ENCODE results near the gene WFDC5.

The WFDC5 gene

DNA sequence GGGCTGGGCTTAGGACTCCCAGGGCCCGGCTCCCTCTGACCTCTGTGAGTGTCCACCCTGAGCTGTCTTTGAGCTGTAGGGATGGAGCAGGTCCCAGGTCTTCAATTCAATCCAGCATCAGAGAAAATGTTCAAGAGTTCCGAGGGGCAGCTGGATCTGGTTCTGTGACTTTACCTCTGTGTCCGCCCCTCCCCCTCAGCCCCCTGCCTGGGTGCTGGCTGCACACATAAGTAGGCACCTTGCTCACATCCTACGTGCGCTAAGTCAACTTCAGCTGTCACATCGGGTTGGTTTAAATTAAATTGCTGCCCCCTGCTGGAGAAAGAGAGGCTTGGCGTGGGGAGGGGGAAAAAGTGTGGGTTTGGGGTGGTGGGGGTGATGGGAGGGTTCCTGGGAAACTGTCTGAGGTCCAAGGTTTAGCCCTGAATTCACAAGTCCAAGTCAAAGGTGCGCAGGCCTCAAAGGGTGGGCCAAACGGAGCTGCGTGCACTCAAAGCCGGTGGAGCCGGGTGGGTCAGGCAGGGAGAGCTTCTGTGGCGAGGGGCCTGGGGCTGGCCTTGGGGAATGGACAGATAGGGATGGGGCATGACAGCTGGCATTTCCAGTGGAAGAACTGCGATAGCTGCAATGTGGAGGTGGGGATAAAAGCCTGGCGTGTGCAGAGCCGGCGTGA, 3.0 kb downstream of the WFDC5 start:
- no peaks in the 10 kb centered on the region for H3K4me1 ChIP-seq (ENCODE audit: control insufficient read depth, insufficient read depth, low read length)
- H3K27ac ChIP-seq (ENCODE audit: low read depth, low read length) = no peak overlapping the region
- H3K27me3 ChIP-seq (ENCODE audit: control insufficient read depth, insufficient read depth, low read length) = peaks cover 2% of the 10 kb centered on the region
- H3K4me3 ChIP-seq (ENCODE audit: low read length) = no peak overlapping the region
- H3K36me3 ChIP-seq (ENCODE audit: control insufficient read depth, insufficient read depth, low read length) = no peaks in the 10 kb centered on the region
- no peak overlapping the region for H3K9ac ChIP-seq (ENCODE audit: low read length)

DNA sequence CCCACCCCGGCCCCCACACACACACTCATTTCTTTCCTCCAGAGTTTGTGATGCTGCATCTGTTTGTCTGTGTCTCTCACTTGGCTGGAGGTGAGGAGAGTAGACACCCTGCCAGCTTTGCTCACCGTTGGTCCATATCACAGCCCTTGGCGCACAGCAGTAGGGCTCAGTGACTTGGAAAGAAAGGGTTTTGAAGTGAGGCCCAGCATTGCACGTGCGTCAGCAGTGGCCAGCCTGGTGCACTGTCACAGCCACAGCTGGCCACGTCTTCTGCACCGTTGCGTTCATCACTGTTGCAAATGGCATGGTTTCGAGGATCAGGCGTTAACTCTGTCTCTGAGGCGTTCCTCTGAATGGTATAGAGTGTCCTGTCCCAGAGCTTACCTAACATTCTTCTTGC, 3.7 kb downstream of the WFDC5 start:
- H3K27me3 ChIP-seq (ENCODE audit: control insufficient read depth, insufficient read depth, low read length) = peaks cover 2% of the 10 kb centered on the region
- H3K9ac ChIP-seq (ENCODE audit: low read length) = no peak overlapping the region
- H3K27ac ChIP-seq (ENCODE audit: low read depth, low read length) = no peak overlapping the region

DNA sequence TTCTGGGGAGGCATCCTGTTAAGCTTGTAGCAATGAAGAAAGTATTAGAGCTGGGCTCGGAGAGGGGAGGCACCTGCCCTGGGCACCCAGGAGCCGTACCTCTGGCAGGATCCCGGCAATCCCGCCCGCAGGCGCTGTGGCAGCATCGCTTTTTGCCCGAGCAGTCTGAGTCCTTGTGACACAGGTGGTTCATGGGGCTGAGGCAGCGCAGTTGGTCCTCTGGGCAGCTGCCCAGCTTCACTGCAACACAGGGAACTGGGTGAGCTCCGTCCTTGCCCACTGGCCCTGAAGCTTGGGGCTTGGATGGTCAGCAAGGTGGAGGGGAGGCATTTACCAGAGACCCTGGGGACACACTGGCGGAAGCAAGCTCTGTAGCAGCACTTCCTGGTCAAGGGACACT, 4.7 kb downstream of the WFDC5 start:
- no peak overlapping the region for H3K27ac ChIP-seq (ENCODE audit: low read depth, low read length)
- H3K4me1 ChIP-seq (ENCODE audit: control insufficient read depth, insufficient read depth, low read length) = no peaks in the 10 kb centered on the region
- no peak overlapping the region for H3K4me3 ChIP-seq (ENCODE audit: low read length)
- H3K36me3 ChIP-seq (ENCODE audit: control insufficient read depth, insufficient read depth, low read length) = no peaks in the 10 kb centered on the region
- H3K27me3 ChIP-seq (ENCODE audit: control insufficient read depth, insufficient read depth, low read length) = peaks cover 2% of the 10 kb centered on the region
- H3K9ac ChIP-seq (ENCODE audit: low read length) = no peak overlapping the region

More for the DNA sequence above, 3.7 kb downstream of the WFDC5 start:
- Histone ChIP-seq H3K36me3 (ENCODE audit: control insufficient read depth, insufficient read depth, low read length) (no peaks in the 10 kb centered on the region), H3K4me1 (ENCODE audit: control insufficient read depth, insufficient read depth, low read length) (no peaks in the 10 kb centered on the region), H3K4me3 (ENCODE audit: low read length) (no peak overlapping the region)

DNA sequence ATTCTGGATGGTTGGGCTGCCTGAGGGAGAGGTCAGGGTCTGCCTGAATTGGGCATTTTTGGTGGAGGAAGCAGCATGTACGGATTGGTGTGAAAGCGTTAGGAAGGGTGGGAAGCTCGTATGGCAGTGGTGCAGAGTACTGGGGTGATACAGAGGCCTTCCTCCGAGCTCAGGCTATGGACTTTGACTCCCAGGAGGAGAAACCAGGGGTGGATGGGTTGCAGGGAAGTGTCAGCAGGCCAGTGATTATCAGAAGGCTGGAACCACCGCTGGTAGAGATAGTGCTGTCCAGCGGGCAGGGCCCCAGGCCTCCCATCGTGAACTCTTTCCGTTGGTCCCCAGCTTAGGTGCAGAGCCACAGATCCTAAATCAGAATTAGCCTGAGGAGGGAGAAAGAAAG, 5.3 kb downstream of the WFDC5 start:
- no peaks in the 10 kb centered on the region for H3K4me1 ChIP-seq (ENCODE audit: control insufficient read depth, insufficient read depth, low read length)
- H3K27ac ChIP-seq (ENCODE audit: low read depth, low read length) = no peak overlapping the region
- H3K36me3 ChIP-seq (ENCODE audit: control insufficient read depth, insufficient read depth, low read length) = no peaks in the 10 kb centered on the region
- H3K9ac ChIP-seq (ENCODE audit: low read length) = no peak overlapping the region
- no peak overlapping the region for H3K4me3 ChIP-seq (ENCODE audit: low read length)
- H3K27me3 ChIP-seq (ENCODE audit: control insufficient read depth, insufficient read depth, low read length) = peaks cover 2% of the 10 kb centered on the region

DNA sequence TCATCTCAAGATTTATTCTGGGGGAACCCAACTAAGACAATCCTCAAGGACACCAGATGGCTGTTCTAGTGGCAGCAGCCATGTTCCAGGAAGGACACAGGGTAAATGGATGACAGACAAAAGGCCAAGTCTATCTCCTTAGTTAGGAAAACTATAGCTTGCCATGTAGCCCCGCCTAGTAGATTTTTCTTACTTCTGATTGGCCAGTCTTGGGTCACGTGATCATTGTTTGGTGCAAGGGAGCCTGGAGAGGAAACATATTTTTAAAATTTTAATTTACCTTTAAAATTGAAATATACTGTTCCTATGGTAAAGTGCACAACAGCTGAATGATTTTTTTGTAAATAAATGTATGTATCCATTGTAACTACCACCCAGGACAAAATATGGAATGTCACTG, 9.7 kb downstream of the WFDC5 start:
- no peaks in the 10 kb centered on the region for H3K4me1 ChIP-seq (ENCODE audit: control insufficient read depth, insufficient read depth, low read length)
- H3K36me3 ChIP-seq (ENCODE audit: control insufficient read depth, insufficient read depth, low read length) = no peaks in the 10 kb centered on the region
- no peak overlapping the region for H3K27ac ChIP-seq (ENCODE audit: low read depth, low read length)
- H3K9ac ChIP-seq (ENCODE audit: low read length) = no peak overlapping the region
- peaks cover 2% of the 10 kb centered on the region for H3K27me3 ChIP-seq (ENCODE audit: control insufficient read depth, insufficient read depth, low read length)
- no peak overlapping the region for H3K4me3 ChIP-seq (ENCODE audit: low read length)

DNA sequence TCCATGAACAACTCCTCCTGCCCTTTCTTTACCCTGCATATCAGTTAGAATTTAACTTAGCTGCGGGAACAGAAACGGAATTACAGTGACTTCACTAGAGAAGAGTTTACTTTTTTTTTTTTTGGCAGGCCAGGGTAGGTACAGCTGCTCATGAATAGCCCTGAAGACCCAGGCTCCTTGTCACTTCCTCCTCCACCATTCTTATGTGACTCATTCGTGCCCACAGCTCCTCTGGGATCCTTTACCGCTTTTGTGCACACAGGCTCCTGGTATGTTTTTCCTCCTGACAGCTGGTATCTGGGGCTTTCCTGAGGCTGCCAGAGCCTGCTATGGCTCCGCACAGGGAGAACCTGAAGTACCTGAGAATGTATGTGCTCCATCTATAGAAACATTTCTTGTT, 10.2 kb downstream of the WFDC5 start:
- no peak overlapping the region for H3K27ac ChIP-seq (ENCODE audit: low read depth, low read length)
- no peak overlapping the region for H3K4me3 ChIP-seq (ENCODE audit: low read length)
- H3K27me3 ChIP-seq (ENCODE audit: control insufficient read depth, insufficient read depth, low read length) = peaks cover 2% of the 10 kb centered on the region
- no peak overlapping the region for H3K9ac ChIP-seq (ENCODE audit: low read length)
- H3K4me1 ChIP-seq (ENCODE audit: control insufficient read depth, insufficient read depth, low read length) = no peaks in the 10 kb centered on the region
- H3K36me3 ChIP-seq (ENCODE audit: control insufficient read depth, insufficient read depth, low read length) = no peaks in the 10 kb centered on the region

DNA sequence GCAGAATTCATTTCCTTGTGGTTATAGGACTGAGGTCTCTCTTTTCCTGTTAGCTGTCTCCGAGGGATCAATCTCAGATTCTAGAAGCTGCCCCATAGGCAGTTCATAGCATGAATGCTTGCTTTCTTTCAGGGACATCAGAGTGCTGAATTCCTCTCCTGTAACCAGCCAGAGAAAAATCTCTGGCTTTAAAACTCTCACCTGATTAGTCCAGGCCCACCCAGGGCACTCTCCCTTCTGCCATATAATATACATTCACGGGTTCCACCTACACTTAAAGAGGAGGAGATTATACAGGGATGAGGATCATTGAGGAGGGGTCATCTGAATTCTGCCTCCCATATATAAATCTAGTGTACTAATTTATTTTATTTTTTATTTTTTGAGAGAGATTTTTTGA, 11.9 kb downstream of the WFDC5 start:
- no peak overlapping the region for H3K4me3 ChIP-seq (ENCODE audit: low read length)
- H3K9ac ChIP-seq (ENCODE audit: low read length) = no peak overlapping the region
- peaks cover 5% of the 10 kb centered on the region for H3K27me3 ChIP-seq (ENCODE audit: control insufficient read depth, insufficient read depth, low read length)
- no peaks in the 10 kb centered on the region for H3K4me1 ChIP-seq (ENCODE audit: control insufficient read depth, insufficient read depth, low read length)
- no peak overlapping the region for H3K27ac ChIP-seq (ENCODE audit: low read depth, low read length)
- no peaks in the 10 kb centered on the region for H3K36me3 ChIP-seq (ENCODE audit: control insufficient read depth, insufficient read depth, low read length)

DNA sequence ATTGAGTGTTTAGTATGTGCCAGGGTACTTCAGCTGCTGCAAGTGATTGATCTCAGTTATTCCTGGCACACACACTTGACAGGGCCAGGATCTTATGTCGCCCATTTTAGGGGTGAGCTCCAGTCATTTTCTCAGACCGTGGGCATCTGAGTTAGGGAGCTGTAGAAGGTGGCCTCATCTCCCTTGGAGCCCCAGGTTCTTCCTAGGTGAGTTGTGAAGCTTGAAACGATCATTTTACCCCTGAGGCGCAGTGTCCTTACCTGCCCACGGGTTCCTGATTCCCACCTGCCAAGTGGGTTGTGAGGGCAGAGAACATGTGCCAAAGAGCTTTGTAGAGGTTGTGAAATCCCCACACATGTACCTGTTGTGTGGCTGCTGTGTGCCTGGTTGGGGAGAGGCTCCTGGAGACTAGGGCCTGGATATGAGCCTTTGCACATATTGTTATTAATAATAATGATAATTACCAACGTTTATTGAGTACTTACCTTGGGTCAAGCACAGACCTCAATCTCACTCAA, 13.6 kb downstream of the WFDC5 start:
- H3K27me3 ChIP-seq (ENCODE audit: control insufficient read depth, insufficient read depth, low read length) = peaks cover 17% of the 10 kb centered on the region
- H3K4me3 ChIP-seq (ENCODE audit: low read length) = no peak overlapping the region
- H3K9ac ChIP-seq (ENCODE audit: low read length) = no peak overlapping the region
- H3K4me1 ChIP-seq (ENCODE audit: control insufficient read depth, insufficient read depth, low read length) = no peaks in the 10 kb centered on the region
- no peak overlapping the region for H3K27ac ChIP-seq (ENCODE audit: low read depth, low read length)
- no peaks in the 10 kb centered on the region for H3K36me3 ChIP-seq (ENCODE audit: control insufficient read depth, insufficient read depth, low read length)

DNA sequence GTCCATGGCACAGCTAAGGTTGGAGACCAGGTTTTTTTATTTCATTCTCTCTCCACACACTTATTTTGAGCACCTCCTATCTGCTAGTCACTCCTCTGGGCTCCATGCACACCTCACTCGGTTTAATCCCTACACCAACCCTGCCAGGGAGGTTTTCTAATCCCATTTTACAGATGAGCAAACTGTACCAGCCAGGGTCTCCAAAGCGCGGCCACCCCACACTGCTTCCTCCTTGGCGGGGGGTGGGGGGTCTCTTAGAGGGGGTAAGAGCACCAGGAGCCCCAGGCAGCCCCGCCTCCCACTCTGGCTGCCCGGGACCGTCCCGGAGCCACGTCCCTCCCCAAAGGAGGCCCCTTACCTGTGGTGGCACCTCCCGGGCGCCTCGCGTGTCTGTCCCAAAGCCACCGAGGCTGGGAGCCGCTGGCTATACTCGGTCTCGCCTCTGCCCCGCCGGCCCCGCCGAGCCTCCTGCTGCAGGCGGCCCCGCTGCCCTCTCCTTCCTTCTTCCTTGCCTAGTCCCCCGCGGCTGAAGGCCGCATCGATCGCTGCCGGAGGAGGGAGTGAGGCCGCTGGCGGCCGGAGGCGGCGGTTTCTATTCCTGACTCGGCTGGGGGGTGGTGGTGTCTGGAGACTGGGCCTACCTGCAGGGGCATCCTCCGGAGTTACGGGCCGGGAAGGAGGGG, 14.3 kb downstream of the WFDC5 start, which contains the start of gene KCNS1:
TSS of gene KCNS1 (minus strand) at position 565 of the 683 bp plus-strand sequence. CDS start 1,891 bp downstream, outside the sequence.
- Histone ChIP-seq H3K4me1 (ENCODE audit: control insufficient read depth, insufficient read depth, low read length) (no peaks in the 10 kb centered on the region), H3K27me3 (ENCODE audit: control insufficient read depth, insufficient read depth, low read length) (peaks cover 20% of the 10 kb centered on the region), H3K36me3 (ENCODE audit: control insufficient read depth, insufficient read depth, low read length) (no peaks in the 10 kb centered on the region), H3K4me3 (ENCODE audit: low read length) (no peak within 1 kb of the TSS), H3K27ac (ENCODE audit: low read depth, low read length) (no peak within 1 kb of the TSS), H3K9ac (ENCODE audit: low read length) (no peak within 1 kb of the TSS)

DNA sequence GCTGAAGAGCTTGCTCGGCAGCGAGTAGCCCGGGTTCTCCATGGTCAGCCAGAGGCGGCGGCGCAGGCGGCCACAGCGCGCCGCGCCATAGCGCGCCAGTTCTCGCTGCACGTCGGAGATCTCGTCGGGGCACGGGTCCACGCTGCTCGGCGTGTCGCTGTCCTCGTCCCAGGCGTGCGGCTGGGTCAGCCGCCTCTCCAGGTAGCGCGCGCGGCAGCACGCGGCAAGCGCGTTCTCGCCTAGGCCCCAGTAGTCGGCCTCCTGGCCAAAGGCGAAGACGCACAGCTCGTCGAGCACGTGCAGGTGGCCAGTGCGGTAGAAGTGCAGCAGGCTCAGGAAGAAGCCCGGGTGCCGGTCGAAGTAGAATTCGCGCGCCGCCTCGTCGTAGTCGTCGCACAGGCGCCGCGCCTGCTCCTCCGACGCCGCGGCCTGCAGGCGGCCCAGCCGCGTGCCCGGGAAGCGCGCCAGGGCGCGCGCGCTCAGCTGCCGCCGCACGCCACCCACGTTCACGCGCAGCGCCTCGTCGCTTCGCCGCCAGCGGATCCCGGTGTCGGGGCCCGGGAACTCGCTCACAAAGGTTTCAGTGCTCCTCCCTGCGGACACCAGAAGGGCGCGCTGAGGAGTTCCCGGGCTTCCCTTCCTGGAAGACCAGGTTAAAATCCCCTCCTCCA, 16.7 kb downstream of the WFDC5 start:
- H3K27me3 ChIP-seq (ENCODE audit: control insufficient read depth, insufficient read depth, low read length) = peaks cover 20% of the 10 kb centered on the region
- peak overlapping the region; percentile 26 for H3K4me3 ChIP-seq (ENCODE audit: low read length)
- H3K4me1 ChIP-seq (ENCODE audit: control insufficient read depth, insufficient read depth, low read length) = no peaks in the 10 kb centered on the region
- no peaks in the 10 kb centered on the region for H3K36me3 ChIP-seq (ENCODE audit: control insufficient read depth, insufficient read depth, low read length)
- no peak overlapping the region for H3K9ac ChIP-seq (ENCODE audit: low read length)
- no peak overlapping the region for H3K27ac ChIP-seq (ENCODE audit: low read depth, low read length)

DNA sequence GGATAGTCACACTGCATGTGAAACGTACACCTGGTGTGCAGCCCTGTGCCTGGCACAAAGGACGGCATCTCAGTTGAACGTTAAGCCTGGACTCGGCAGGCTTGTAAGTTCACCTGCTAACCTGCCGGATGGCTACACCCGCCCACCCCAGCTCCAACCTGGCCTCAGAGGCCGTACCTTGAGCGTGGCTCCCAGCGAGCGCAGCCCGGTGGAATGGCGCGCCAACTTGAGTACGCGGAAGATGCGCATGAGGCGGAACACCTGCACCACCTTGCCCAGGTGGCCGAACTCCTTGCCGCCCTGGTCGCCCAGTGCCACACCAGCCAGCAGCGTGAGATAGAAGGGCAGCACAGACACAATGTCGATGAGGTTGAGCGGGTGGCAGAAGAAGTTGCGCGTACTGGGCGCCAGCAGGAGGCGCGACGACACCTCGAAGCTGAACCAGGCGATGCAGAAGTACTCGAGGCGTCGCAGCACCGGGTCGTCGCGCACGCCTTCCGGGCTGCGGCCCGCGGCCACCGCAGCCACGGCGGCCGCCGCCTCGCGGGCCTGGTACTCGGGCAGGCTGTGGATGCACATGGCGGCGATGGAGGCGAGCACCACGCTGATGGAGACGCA, 17.4 kb downstream of the WFDC5 start:
- H3K4me3 ChIP-seq (ENCODE audit: low read length) = peak overlapping the region; percentile 26
- no peaks in the 10 kb centered on the region for H3K36me3 ChIP-seq (ENCODE audit: control insufficient read depth, insufficient read depth, low read length)
- H3K9ac ChIP-seq (ENCODE audit: low read length) = no peak overlapping the region
- peaks cover 20% of the 10 kb centered on the region for H3K27me3 ChIP-seq (ENCODE audit: control insufficient read depth, insufficient read depth, low read length)
- H3K4me1 ChIP-seq (ENCODE audit: control insufficient read depth, insufficient read depth, low read length) = no peaks in the 10 kb centered on the region
- H3K27ac ChIP-seq (ENCODE audit: low read depth, low read length) = no peak overlapping the region

DNA sequence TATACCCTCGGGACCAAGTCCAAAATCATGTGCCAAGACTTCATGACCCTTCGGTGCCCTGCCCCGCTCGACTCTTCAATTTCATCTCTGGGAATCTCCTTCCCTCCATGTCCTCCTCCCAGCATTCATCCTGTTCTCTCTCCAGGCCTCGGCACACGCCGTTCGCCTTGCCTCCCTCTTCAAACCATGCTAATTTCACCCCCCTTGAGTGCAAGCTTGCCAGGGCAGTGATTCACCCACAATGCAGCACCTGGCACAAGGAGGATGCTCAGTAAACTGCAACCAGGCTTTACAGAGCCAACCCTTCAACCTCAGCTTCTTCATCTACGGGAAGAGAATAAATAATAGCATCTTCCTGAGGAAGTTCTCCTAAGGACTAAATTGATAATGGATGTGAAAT, 18.2 kb downstream of the WFDC5 start:
- no peaks in the 10 kb centered on the region for H3K4me1 ChIP-seq (ENCODE audit: control insufficient read depth, insufficient read depth, low read length)
- H3K27ac ChIP-seq (ENCODE audit: low read depth, low read length) = no peak overlapping the region
- H3K36me3 ChIP-seq (ENCODE audit: control insufficient read depth, insufficient read depth, low read length) = no peaks in the 10 kb centered on the region
- no peak overlapping the region for H3K9ac ChIP-seq (ENCODE audit: low read length)
- peaks cover 20% of the 10 kb centered on the region for H3K27me3 ChIP-seq (ENCODE audit: control insufficient read depth, insufficient read depth, low read length)
- H3K4me3 ChIP-seq (ENCODE audit: low read length) = no peak overlapping the region

All from rectal smooth muscle tissue (tissue), 1 donor.